Ishikawa (cell line): Measurements from ENCODE around the gene HDHD3.

Experiments
- CEBPB ChIP-seq: IDR thresholded peaks from 2 replicates; pipeline ENCODE4 v1.6.1; 2012
- CREB1 ChIP-seq: IDR thresholded peaks from 2 replicates; pipeline ENCODE4 v1.6.1; 2012; ENCODE audit warnings: low read depth
- EGR1 ChIP-seq: IDR thresholded peaks from 2 replicates; pipeline ENCODE4 v1.6.1; 2012
- EP300 ChIP-seq: IDR thresholded peaks from 2 replicates; pipeline ENCODE4 v1.6.1; 2012; ENCODE audit warnings: borderline replicate concordance
- FOXM1 ChIP-seq: IDR thresholded peaks from 2 replicates; pipeline ENCODE4 v1.6.1; 2012; ENCODE audit warnings: low read depth, borderline replicate concordance
- NFIC ChIP-seq: IDR thresholded peaks from 2 replicates; pipeline ENCODE4 v1.6.1; 2012
- RAD21 ChIP-seq: IDR thresholded peaks from 2 replicates; pipeline ENCODE4 v1.6.1; 2012; ENCODE audit warnings: low read depth
- TAF1 ChIP-seq: IDR thresholded peaks from 2 replicates; pipeline ENCODE4 v1.6.1; 2012; ENCODE audit warnings: low read depth, mild to moderate bottlenecking
- TCF12 ChIP-seq: IDR thresholded peaks from 2 replicates; pipeline ENCODE4 v1.6.1; 2012; ENCODE audit warnings: low read depth
- TEAD4 ChIP-seq: IDR thresholded peaks from 2 replicates; pipeline ENCODE4 v1.6.1; 2012
- YY1 ChIP-seq: IDR thresholded peaks from 2 replicates; pipeline ENCODE4 v1.6.1; 2012; ENCODE audit warnings: low read depth
- ZBTB7A ChIP-seq: IDR thresholded peaks from 2 replicates; pipeline ENCODE4 v1.6.1; 2012; ENCODE audit warnings: low read depth
- TF ChIP-seq, protein P1 (sequence below): IDR thresholded peaks from 2 replicates; pipeline ENCODE4 v1.6.1; 2012
- TF ChIP-seq, protein P2 (sequence below): IDR thresholded peaks from 2 replicates; pipeline ENCODE4 v1.6.1; 2012
- TF ChIP-seq, protein P3 (sequence below): IDR thresholded peaks from 2 replicates; pipeline ENCODE4 v1.6.1; 2012; ENCODE audit warnings: low read depth, mild to moderate bottlenecking

The HDHD3 gene, protein sequence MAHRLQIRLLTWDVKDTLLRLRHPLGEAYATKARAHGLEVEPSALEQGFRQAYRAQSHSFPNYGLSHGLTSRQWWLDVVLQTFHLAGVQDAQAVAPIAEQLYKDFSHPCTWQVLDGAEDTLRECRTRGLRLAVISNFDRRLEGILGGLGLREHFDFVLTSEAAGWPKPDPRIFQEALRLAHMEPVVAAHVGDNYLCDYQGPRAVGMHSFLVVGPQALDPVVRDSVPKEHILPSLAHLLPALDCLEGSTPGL

DNA sequence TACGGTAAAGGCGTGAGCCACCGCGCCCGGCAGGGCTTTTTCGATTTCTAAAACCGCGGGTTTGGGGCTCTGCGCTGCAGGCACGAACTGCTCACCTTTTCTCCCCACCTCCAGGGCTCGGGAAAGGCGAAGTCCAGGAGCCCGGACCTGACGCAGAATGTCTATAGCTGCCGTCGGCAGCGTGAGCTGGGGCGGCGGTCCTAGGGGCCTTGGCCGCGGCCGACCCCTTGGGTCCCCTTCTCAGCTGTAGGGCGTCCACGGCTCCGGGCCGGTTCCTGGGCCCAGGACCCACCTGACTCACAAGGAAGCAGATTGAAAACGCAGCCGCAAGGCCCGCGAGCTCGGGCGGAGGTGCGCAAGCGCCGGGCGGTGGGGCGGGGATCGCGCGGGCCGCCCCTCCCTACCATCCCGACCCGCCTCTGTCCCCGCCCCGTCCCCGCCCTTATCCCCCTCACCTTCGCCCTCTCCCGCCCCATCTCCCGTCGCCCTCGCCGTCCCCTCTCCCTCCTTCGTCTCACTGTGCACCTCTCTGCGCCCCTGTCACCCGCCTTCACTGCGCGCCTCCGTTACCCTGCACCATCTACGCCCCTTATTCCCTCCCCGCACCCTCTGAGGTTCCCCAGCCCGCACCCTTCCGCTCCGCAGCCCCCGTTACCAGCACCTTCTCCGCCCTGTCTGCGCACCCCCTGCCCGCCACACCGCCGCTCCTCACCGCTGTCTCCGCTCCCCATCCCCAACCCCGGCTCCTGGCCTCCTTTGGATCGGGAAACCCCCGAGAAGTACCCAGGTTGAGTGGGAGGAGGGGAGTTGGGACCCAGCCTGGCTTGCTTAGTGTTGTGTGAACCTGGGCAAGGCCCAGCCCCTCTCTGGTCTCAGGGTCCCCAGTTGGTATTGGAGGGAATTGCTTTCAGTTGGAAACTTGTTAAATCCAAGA, at the start of gene HDHD3:
TSS of gene HDHD3 (minus strand) at position 353 of the 934 bp plus-strand sequence. CDS start 2,632 bp downstream, outside the sequence.
- TF ChIP-seq YY1 (no peak), FOXM1 (no peak), TAF1 (peak; percentile 64; the same call in 1 of the 2 replicates), ZBTB7A (peak; percentile 70)
- TF ChIP-seq, protein P1, sequence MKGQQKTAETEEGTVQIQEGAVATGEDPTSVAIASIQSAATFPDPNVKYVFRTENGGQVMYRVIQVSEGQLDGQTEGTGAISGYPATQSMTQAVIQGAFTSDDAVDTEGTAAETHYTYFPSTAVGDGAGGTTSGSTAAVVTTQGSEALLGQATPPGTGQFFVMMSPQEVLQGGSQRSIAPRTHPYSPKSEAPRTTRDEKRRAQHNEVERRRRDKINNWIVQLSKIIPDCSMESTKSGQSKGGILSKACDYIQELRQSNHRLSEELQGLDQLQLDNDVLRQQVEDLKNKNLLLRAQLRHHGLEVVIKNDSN, result peak; percentile 41; the same call in 1 of the 2 replicates
- TF ChIP-seq, protein P2, sequence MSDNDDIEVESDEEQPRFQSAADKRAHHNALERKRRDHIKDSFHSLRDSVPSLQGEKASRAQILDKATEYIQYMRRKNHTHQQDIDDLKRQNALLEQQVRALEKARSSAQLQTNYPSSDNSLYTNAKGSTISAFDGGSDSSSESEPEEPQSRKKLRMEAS, result peak; percentile 42

DNA sequence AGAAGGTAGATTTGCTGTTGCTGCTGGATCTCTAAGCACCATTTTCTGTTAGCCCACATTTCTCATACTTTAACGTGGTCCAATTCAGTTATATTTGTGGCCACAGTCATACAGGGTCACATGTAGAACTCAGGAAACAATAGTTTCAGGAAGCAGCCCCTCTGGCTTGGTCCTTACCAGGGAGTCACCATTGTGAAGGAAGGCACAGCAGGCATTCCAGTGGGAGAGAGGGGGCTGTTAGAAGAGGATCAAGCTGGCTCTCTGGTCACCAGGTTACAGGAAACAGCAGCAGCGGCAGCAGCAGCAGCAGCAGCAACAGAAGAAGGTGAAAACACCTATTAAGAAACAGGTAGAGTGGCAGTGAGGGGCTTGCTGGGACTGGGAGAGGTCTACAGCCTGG, 48.3 kb upstream of the HDHD3 start:
- no peak for TF ChIP-seq YY1
- TF ChIP-seq, protein P2, result no peak
- TF ChIP-seq CREB1, result no peak

DNA sequence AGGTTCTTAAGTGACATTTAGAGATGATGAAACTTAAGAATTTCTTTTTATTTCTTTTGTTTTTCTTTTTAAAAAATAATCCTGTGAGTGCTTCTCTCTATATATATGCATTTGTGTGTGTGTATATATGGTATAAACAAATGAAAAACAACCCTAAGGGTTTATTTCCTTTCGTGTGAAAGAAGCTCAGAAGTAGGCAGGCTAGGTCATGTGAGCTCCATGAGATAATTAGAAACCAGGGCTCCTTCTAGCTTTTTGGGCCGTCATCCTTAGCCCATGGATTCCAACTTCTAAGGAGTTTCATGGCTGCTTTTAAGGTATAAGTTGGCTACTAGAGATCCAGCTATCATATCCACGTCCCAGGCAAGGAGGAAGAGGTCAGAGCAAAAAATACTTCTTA, 44.9 kb upstream of the HDHD3 start:
- no peak for TF ChIP-seq EP300
- TF ChIP-seq FOXM1, result no peak
- TF ChIP-seq RAD21, result no peak
- TF ChIP-seq TCF12, result no peak
- no peak for TF ChIP-seq CEBPB
- TF ChIP-seq, protein P2, result no peak
- TF ChIP-seq TEAD4, result no peak
- TF ChIP-seq CREB1, result no peak
- TF ChIP-seq YY1, result no peak
- no peak for TF ChIP-seq ZBTB7A
- TF ChIP-seq, protein P3, sequence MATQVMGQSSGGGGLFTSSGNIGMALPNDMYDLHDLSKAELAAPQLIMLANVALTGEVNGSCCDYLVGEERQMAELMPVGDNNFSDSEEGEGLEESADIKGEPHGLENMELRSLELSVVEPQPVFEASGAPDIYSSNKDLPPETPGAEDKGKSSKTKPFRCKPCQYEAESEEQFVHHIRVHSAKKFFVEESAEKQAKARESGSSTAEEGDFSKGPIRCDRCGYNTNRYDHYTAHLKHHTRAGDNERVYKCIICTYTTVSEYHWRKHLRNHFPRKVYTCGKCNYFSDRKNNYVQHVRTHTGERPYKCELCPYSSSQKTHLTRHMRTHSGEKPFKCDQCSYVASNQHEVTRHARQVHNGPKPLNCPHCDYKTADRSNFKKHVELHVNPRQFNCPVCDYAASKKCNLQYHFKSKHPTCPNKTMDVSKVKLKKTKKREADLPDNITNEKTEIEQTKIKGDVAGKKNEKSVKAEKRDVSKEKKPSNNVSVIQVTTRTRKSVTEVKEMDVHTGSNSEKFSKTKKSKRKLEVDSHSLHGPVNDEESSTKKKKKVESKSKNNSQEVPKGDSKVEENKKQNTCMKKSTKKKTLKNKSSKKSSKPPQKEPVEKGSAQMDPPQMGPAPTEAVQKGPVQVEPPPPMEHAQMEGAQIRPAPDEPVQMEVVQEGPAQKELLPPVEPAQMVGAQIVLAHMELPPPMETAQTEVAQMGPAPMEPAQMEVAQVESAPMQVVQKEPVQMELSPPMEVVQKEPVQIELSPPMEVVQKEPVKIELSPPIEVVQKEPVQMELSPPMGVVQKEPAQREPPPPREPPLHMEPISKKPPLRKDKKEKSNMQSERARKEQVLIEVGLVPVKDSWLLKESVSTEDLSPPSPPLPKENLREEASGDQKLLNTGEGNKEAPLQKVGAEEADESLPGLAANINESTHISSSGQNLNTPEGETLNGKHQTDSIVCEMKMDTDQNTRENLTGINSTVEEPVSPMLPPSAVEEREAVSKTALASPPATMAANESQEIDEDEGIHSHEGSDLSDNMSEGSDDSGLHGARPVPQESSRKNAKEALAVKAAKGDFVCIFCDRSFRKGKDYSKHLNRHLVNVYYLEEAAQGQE, result no peak

DNA sequence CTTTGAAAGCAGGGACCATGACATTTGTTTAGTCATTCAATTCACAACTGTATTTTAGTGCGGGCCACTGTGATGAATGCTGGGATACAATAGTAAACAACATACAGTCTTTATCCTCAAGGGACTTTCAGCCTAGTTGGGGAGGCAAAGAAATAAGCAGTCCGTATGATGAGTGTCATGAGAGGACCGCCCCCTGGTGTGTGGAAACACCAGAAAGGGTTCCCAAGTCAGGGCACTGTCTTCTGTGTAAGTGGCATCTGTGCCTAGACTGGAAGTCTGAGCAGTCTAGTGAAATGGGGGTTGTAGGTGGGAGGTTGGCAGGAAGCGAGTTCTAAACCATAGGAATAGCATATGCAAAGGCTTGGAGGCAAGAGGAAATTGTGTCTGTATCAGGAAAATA, 40.6 kb upstream of the HDHD3 start:
- TF ChIP-seq TEAD4, result no peak
- no peak for TF ChIP-seq YY1
- TF ChIP-seq, protein P2, result no peak
- TF ChIP-seq FOXM1, result no peak
- no peak for TF ChIP-seq NFIC
- TF ChIP-seq TAF1, result no peak
- no peak for TF ChIP-seq EP300
- no peak for TF ChIP-seq CREB1
- TF ChIP-seq EGR1, result no peak
- no peak for TF ChIP-seq ZBTB7A
- TF ChIP-seq, protein P1, result no peak
- TF ChIP-seq, protein P3, result no peak
- no peak for TF ChIP-seq RAD21
- TF ChIP-seq CEBPB, result no peak
- no peak for TF ChIP-seq TCF12

DNA sequence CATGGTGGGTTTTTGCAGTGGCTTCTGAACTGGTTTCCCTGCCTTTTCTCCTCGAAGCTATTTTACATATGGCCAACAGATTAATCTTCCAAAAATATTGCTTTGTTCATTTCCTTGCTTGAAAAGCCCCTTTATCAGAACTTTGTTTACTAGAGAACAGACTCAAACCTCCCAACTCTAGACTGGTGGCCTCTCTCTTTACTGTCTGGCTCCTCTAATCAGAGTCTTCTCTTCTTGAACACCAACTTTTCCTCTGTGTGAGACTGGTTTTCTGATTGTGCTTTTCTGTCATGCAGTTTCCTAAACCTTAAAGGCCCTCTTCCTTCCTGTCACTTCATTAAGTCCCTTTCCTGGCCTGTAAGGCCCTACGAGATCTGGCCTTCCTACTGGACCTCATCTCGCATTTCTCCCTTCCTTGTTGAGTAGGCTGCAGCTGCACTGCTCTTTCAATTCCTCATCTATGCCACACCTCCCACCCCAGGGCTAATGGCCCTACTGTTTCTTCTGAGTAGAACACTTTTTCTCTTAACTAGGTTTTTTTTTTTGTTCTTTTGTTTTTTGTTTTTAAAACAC, 39.4 kb upstream of the HDHD3 start:
- TF ChIP-seq, protein P2, result no peak
